ENCODE measurements around the gene TUBA4A. TPM values are rescaled to one million over a fixed set of nuclear protein-coding genes. Genes with fewer than 3 reads are reported as not detected.

The TUBA4A gene
- total and polyA plus RNA-seq, 10 of the 15 experiments (the other 5 are each of a cell fraction or from before 2014, with no cell fraction given), result 58.2 to 325 (median 134) TPM

- TF ChIP-seq CTCF (IDR thresholded peaks at IDR 0.05 in 2 of 3, conservative IDR thresholded peaks at IDR 0.05 in 1 of 3; ENCODE audit: control insufficient read depth in 2 of 3, extremely low read depth in 1 of 3, insufficient read depth in 1 of 3, low read depth in 3 of 3, low read length in 3 of 3) (no peak), RCOR1 (conservative IDR thresholded peaks at IDR 0.05; ENCODE audit: low read depth, low read length) (no peak), RUNX3 (IDR thresholded peaks at IDR 0.05; ENCODE audit: low read length) (no peak), JUNB (IDR thresholded peaks at IDR 0.05) (no peak)
Observed at GRCh38 chr2:219210886-219211362, 42.8 kb downstream of the TUBA4A start (continued).

GRCh38 chr2:219210196-219210885 is 43.4 kb downstream of the TUBA4A start:
- Histone ChIP-seq H3K9me3 (replicated peaks; ENCODE audit: control insufficient read depth, insufficient read depth, low read length) (no peaks in the 10 kb centered on the region), H3K27me3 (replicated peaks in 1 of 2; ENCODE audit: control insufficient read depth in 2 of 2, insufficient read depth in 2 of 2, low read length in 1 of 2) (no peaks in the 10 kb centered on the region), H3K4me2 (ENCODE audit: control insufficient read depth, insufficient read depth) (no peak overlapping the region), H2AFZ (ENCODE audit: control insufficient read depth, low read depth, low read length) (no peak overlapping the region), H3K27ac (ENCODE audit: control insufficient read depth, insufficient read depth) (no peak overlapping the region), H3K4me3 (no peak overlapping the region), H4K20me1 (ENCODE audit: control insufficient read depth, insufficient read depth) (no peaks in the 10 kb centered on the region), H3K4me1 (ENCODE audit: control insufficient read depth, insufficient read depth, low read length) (peaks cover 8% of the 10 kb centered on the region), H3K9ac (ENCODE audit: control insufficient read depth, insufficient read depth, low read length) (no peak overlapping the region), H3K79me2 (ENCODE audit: control insufficient read depth, insufficient read depth, low read length) (no peaks in the 10 kb centered on the region; the same call in 1 of the 2 replicates), H3K36me3 (ENCODE audit: control insufficient read depth in 2 of 2, insufficient read depth in 2 of 2, low read length in 1 of 2) (peaks cover 0 to 12% of the 10 kb centered on the region in 2 experiments; a peak in 3 of 4 replicates)
- FAIRE-seq (no peak), ATAC-seq (no peak), DNase-seq (ENCODE audit: low read depth, low spot score) (no peak)
- ChIA-PET SMC1A (ENCODE audit: uncharacterized antibody, unreplicated experiment) (no interaction called here), CTCF (interaction anchor here (0.6 kb wide), 1 partner anchor 67 kb away, joined by 3 read pairs; no protein-coding TSS in a partner anchor), POLR2A (interaction anchor here (0.5 to 1.0 kb wide), 2 partner anchors 19 to 34 kb away, joined by 4 read pairs; partner anchors contain the start of gene CNPPD1), RAD21 (ENCODE audit: unreplicated experiment) (interaction anchor here (1.9 kb wide), 1 partner anchor 34 kb away, joined by 5 read pairs; the partner anchor contains the start of gene CNPPD1)
- 97% methylated on average over 24 of the region's 24 CpGs for WGBS (ENCODE audit: insufficient coverage, insufficient replicate concordance, low lambda C conversion rate, missing lambda C conversion rate)
- TF ChIP-seq ATF3 (IDR thresholded peaks at IDR 0.05; ENCODE audit: borderline replicate concordance, extremely low read depth, low read depth, low read length) (no peak), ZNF384 (IDR thresholded peaks at IDR 0.05; ENCODE audit: borderline replicate concordance, low read depth, low read length) (no peak), POLR2A (IDR thresholded peaks at IDR 0.05; ENCODE audit: low read depth, low read length) (peak; percentile 25; the same call in 1 of the 2 replicates)
- intact Hi-C loops (cut with micrococcal nuclease; ENCODE audit: unreplicated experiment), result no loop called here
- no TSS peak for BruUV-seq (replicated peaks)
- in situ Hi-C loops (cut with MboI), result no loop called here

All from GM12878 (cell line).